Measurements from ENCODE around the gene RIPK1.

RIPK1 gene

GRCh38 chr6:3162067-3162497 lies 93.8 kb downstream of the RIPK1 start:
- no peak for FAIRE-seq
- no peak for DNase-seq (ENCODE audit: insufficient read length)
- TF ChIP-seq POLR2AphosphoS5 (IDR thresholded peaks at IDR 0.05; ENCODE audit: low read depth, low read length), result no peak
- TF ChIP-seq POLR2A (IDR thresholded peaks at IDR 0.05; ENCODE audit: low read depth, low read length), result no peak
- TF ChIP-seq TAF1 (IDR thresholded peaks at IDR 0.05; ENCODE audit: borderline replicate concordance, low read depth, low read length), result no peak

DNA sequence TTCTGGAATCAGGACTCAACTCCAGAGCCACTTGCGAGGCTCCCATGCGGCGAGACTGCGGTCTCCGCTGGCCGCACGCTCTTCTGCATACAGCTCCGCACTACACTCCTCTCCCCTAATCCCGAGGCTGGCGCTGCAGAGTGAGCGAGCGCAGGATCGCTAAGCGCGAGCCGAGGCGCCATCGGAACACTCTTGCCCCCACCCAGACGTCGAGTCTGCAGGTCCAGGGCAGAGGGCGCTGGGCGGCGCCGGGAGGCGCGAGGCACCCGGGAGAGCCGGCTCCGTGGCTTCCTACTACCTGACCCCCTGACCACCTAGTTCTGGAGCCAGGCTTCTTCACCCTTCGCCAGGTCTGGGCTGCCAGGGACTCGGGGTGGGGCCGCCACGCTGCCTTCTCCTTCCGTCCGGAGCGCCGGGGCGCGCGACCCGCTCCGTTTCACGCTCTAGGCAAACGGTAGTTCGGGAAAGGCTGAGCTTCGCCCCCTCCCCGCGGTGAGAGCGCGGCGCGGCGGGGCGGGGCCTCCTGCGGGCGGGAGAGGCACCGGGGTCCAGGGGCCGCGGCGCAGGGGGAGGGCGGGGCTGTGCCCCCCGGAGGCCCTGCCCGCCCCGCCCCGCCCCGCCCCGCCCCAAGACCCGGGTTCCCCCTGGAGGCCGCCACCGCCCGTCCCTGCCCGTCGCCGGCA lies 94.4 kb downstream of the RIPK1 start:
- FAIRE-seq (peak; percentile 48), DNase-seq (ENCODE audit: insufficient read length) (peak; percentile 77)
- TF ChIP-seq POLR2AphosphoS5 (IDR thresholded peaks at IDR 0.05; ENCODE audit: low read depth, low read length) (no peak), POLR2A (IDR thresholded peaks at IDR 0.05; ENCODE audit: low read depth, low read length) (peak; percentile 38), TAF1 (IDR thresholded peaks at IDR 0.05; ENCODE audit: borderline replicate concordance, low read depth, low read length) (no peak)

GRCh38 chr6:3163248-3163594 lies 94.9 kb downstream of the RIPK1 start:
- DNase-seq (ENCODE audit: insufficient read length), result no peak
- TF ChIP-seq POLR2A (IDR thresholded peaks at IDR 0.05; ENCODE audit: low read depth, low read length) (no peak), POLR2AphosphoS5 (IDR thresholded peaks at IDR 0.05; ENCODE audit: low read depth, low read length) (no peak), TAF1 (IDR thresholded peaks at IDR 0.05; ENCODE audit: borderline replicate concordance, low read depth, low read length) (no peak)
- FAIRE-seq, result no peak

DNA sequence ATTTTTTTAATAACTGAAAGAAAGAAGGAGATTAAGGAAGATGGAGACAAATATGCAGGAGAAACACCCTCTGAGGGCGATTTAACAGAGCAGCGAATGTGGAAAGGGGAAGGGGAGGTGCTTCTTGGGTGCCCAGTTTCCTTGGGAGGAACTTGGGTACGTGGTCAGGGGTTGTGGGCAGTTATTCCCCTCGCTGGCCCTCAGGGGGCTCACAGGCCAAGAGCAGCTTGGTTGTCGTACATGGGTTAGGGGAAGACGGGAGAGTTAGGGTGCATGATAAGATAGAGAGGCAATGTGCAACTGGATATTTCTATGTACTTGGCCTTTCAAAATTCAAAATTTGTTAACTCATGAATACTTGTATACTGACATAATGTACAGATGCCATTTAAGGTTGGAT lies 96.1 kb downstream of the RIPK1 start:
- FAIRE-seq (no peak), DNase-seq (ENCODE audit: insufficient read length) (no peak)
- TF ChIP-seq TAF1 (IDR thresholded peaks at IDR 0.05; ENCODE audit: borderline replicate concordance, low read depth, low read length) (no peak), POLR2A (IDR thresholded peaks at IDR 0.05; ENCODE audit: low read depth, low read length) (no peak), POLR2AphosphoS5 (IDR thresholded peaks at IDR 0.05; ENCODE audit: low read depth, low read length) (no peak)
